ENCODE data around the gene PATL1. TPM values are rescaled to one million over a fixed set of nuclear protein-coding genes. Genes with fewer than 3 reads are reported as not detected.

The PATL1 gene
- total RNA-seq, 1 experiment from 2014 or later = 57.0 TPM

GRCh38 chr11:59600234-59600633, 68.6 kb downstream of the PATL1 start:
- Histone ChIP-seq H3K36me3 (ENCODE audit: control insufficient read depth, insufficient read depth, low read length) (peaks cover 22% of the 10 kb centered on the region), H3K27me3 (ENCODE audit: control insufficient read depth, insufficient read depth, low read length) (no peaks in the 10 kb centered on the region), H3K27ac (ENCODE audit: low read length) (no peak overlapping the region), H3K4me3 (ENCODE audit: low read depth in 2 of 2, low read length in 2 of 2) (no peak overlapping the region), H3K9me3 (ENCODE audit: control insufficient read depth, insufficient read depth, low read depth, low read length) (no peaks in the 10 kb centered on the region), H3K4me1 (ENCODE audit: control insufficient read depth, insufficient read depth, low read length) (no peaks in the 10 kb centered on the region)
- ChIA-PET POLR2A (interaction anchor here (0.6 kb wide), 1 partner anchor 608 kb away, joined by 6 read pairs; no protein-coding TSS in a partner anchor), CTCF (no interaction called here)
- no TSS peak for BruUV-seq (replicated peaks)
- in situ Hi-C loops (cut with HindIII; ENCODE audit: low pct_unique_long_range_greater_than_20kb, low sequenced_read_pairs) = no loop called here
- no peak for TF ChIP-seq REST (IDR thresholded peaks at IDR 0.05; ENCODE audit: insufficient read depth in 1 of 2, low read depth in 2 of 2, low read length in 1 of 2)
- TF ChIP-seq, protein P1, sequence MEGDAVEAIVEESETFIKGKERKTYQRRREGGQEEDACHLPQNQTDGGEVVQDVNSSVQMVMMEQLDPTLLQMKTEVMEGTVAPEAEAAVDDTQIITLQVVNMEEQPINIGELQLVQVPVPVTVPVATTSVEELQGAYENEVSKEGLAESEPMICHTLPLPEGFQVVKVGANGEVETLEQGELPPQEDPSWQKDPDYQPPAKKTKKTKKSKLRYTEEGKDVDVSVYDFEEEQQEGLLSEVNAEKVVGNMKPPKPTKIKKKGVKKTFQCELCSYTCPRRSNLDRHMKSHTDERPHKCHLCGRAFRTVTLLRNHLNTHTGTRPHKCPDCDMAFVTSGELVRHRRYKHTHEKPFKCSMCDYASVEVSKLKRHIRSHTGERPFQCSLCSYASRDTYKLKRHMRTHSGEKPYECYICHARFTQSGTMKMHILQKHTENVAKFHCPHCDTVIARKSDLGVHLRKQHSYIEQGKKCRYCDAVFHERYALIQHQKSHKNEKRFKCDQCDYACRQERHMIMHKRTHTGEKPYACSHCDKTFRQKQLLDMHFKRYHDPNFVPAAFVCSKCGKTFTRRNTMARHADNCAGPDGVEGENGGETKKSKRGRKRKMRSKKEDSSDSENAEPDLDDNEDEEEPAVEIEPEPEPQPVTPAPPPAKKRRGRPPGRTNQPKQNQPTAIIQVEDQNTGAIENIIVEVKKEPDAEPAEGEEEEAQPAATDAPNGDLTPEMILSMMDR (IDR thresholded peaks at IDR 0.05) = no peak
- no peak for TF ChIP-seq POLR2AphosphoS5 (IDR thresholded peaks at IDR 0.05; ENCODE audit: low read depth, low read length)
- TF ChIP-seq TCF7L2 (IDR thresholded peaks at IDR 0.05; ENCODE audit: low read depth, low read length) = no peak
- no peak for TF ChIP-seq SIN3A (IDR thresholded peaks at IDR 0.05; ENCODE audit: borderline replicate concordance, insufficient read depth, low read depth, low read length)
- ATAC-seq = no peak
- intact Hi-C loops (cut with micrococcal nuclease; ENCODE audit: unreplicated experiment) = no loop called here
- no peak for DNase-seq (ENCODE audit: low read depth, low spot score)

DNA sequence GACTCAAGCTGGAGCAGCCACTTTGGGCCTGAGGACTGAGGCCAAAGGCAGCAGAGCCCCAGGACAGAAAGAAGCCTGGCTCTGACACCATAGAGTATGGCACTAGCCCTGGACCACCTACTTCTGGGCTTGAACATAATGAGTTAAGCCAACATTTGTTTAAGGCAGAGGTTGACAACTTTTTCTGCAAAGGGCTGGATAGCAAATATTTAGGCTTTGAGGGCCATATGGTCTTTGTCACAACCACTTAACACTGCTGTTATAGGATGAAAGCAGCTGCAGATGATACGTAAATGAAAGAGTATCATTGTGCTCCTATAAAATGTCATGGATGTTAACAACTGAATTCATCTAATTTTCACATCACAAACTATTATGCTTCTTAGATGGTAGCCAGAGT, 69.9 kb downstream of the PATL1 start:
- BruUV-seq (replicated peaks) = no TSS peak
- no peak for DNase-seq (ENCODE audit: low read depth, low spot score)
- H3K4me1 ChIP-seq (ENCODE audit: control insufficient read depth, insufficient read depth, low read length) = no peaks in the 10 kb centered on the region
- no peak for ATAC-seq
- in situ Hi-C loops (cut with HindIII; ENCODE audit: low pct_unique_long_range_greater_than_20kb, low sequenced_read_pairs) (no loop called here), intact Hi-C loops (cut with micrococcal nuclease; ENCODE audit: unreplicated experiment) (no loop called here)
- H3K27ac ChIP-seq (ENCODE audit: low read length) = no peak overlapping the region
- H3K9me3 ChIP-seq (ENCODE audit: control insufficient read depth, insufficient read depth, low read depth, low read length) = no peaks in the 10 kb centered on the region
- ChIA-PET CTCF (no interaction called here), POLR2A (no interaction called here)
- H3K27me3 ChIP-seq (ENCODE audit: control insufficient read depth, insufficient read depth, low read length) = no peaks in the 10 kb centered on the region
- H3K36me3 ChIP-seq (ENCODE audit: control insufficient read depth, insufficient read depth, low read length) = peaks cover 28% of the 10 kb centered on the region
- H3K4me3 ChIP-seq (ENCODE audit: low read depth in 2 of 2, low read length in 2 of 2) = no peak overlapping the region
- no peak for TF ChIP-seq POLR2AphosphoS5 (IDR thresholded peaks at IDR 0.05; ENCODE audit: low read depth, low read length)
- no peak for TF ChIP-seq TCF7L2 (IDR thresholded peaks at IDR 0.05; ENCODE audit: low read depth, low read length)
- TF ChIP-seq, protein P1 (IDR thresholded peaks at IDR 0.05) = no peak
- TF ChIP-seq REST (IDR thresholded peaks at IDR 0.05; ENCODE audit: insufficient read depth in 1 of 2, low read depth in 2 of 2, low read length in 1 of 2) = no peak
- TF ChIP-seq SIN3A (IDR thresholded peaks at IDR 0.05; ENCODE audit: borderline replicate concordance, insufficient read depth, low read depth, low read length) = no peak

Small RNA genes within 50 kb of the gene (microRNA-seq; reads per million reads assigned to microRNA genes)
- gene MIR3162 (ENCODE audit: unreplicated experiment) = not detected

Other genes starting within 250 kb of the PATL1 start
- gene OR5A2, start 242.6 kb downstream of the PATL1 start, total RNA-seq (2021; ENCODE audit: unreplicated experiment) = not detected
- not detected for gene OR5A1, start 232.6 kb downstream of the PATL1 start, total RNA-seq (2021; ENCODE audit: unreplicated experiment)
- gene OR4D6, start 212.1 kb downstream of the PATL1 start, total RNA-seq (2021; ENCODE audit: unreplicated experiment) = not detected
- not detected for gene OR4D10, start 195.7 kb downstream of the PATL1 start, total RNA-seq (2021; ENCODE audit: unreplicated experiment)
- gene OR4D11, start 165.5 kb downstream of the PATL1 start, total RNA-seq (2021; ENCODE audit: unreplicated experiment) = not detected
- gene OR4D9, start 157.5 kb downstream of the PATL1 start, total RNA-seq (2021; ENCODE audit: unreplicated experiment) = not detected
- 35.3 TPM for gene OSBP, start 53.3 kb downstream of the PATL1 start, total RNA-seq (2021; ENCODE audit: unreplicated experiment)
- not detected for gene OR10V1, start 44.8 kb upstream of the PATL1 start, total RNA-seq (2021; ENCODE audit: unreplicated experiment)
- gene STX3, start 86.3 kb upstream of the PATL1 start, total RNA-seq (2021; ENCODE audit: unreplicated experiment) = 34.8 TPM
- 41.8 TPM for gene MRPL16, start 141.7 kb upstream of the PATL1 start, total RNA-seq (2021; ENCODE audit: unreplicated experiment)
- gene CBLIF, start 176.5 kb upstream of the PATL1 start, total RNA-seq (2021; ENCODE audit: unreplicated experiment) = not detected
- not detected for gene TCN1, start 197.4 kb upstream of the PATL1 start, total RNA-seq (2021; ENCODE audit: unreplicated experiment)
- not detected for gene OOSP3, start 209.7 kb upstream of the PATL1 start, total RNA-seq (2021; ENCODE audit: unreplicated experiment)

Data from Panc1 (cell line).